ENCODE data around the gene CATSPERE. TPM values are rescaled to one million over a fixed set of nuclear protein-coding genes. Genes with fewer than 3 reads are reported as not detected.

Gene CATSPERE
- total RNA-seq, 1 experiment from 2014 or later: 0.14 TPM

DNA sequence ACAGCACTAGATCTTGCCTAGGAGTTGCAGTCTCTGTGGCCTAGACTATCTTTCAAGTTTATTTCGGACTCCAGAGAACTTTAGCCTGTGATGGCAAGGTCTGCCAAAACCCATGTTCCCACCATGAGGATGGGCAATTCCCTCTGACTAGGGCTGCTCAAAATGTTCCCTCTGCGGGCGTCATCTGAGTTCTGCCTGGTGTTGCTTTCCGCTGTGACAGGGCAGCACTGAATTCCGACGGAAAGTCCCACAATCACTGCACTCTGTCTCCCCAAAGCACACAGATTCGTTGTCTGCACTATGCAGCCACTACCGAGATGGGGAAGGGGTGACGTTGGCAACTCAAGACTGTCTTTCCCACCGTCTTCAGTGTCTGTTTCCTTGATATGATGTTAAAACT lies 75.2 kb downstream of the CATSPERE start:
- Mint-ChIP-seq H3K9me3 (ENCODE audit: unreplicated experiment) (peaks cover 11% of the 10 kb centered on the region), H3K27ac (ENCODE audit: unreplicated experiment) (no peak overlapping the region), H3K27me3 (ENCODE audit: insufficient read depth, unreplicated experiment) (peaks cover 11% of the 10 kb centered on the region), H3K4me3 (ENCODE audit: unreplicated experiment) (no peak overlapping the region), H3K36me3 (ENCODE audit: insufficient read depth, unreplicated experiment) (no peaks in the 10 kb centered on the region), H3K4me1 (ENCODE audit: low read depth, unreplicated experiment) (no peaks in the 10 kb centered on the region)
- no peak for DNase-seq
- ChIA-PET POLR2A (no interaction called here), CTCF (no interaction called here)
- H3K36me3 ChIP-seq (ENCODE audit: control insufficient read depth, insufficient read depth, low read length): no peaks in the 10 kb centered on the region
- no peaks in the 10 kb centered on the region for H3K4me1 ChIP-seq
- H3K9me3 ChIP-seq: peaks cover 4% of the 10 kb centered on the region; the same call in 1 of the 2 replicates
- H3K27me3 ChIP-seq (replicated peaks; ENCODE audit: control insufficient read depth, insufficient read depth, low read length): no peaks in the 10 kb centered on the region
- intact Hi-C loops (cut with micrococcal nuclease; ENCODE audit: unreplicated experiment): no loop called here
- BruUV-seq (replicated peaks): no TSS peak
- H3K4me3 ChIP-seq (ENCODE audit: low read depth, low read length): no peak overlapping the region
- no peak for TF ChIP-seq CTCF (IDR thresholded peaks at IDR 0.05; ENCODE audit: insufficient read depth in 1 of 2, low read depth in 1 of 2, low read length in 1 of 2, severe bottlenecking in 1 of 2, unreplicated experiment in 1 of 2)

- peaks cover 7% of the 10 kb centered on the region for H3K4me1 Mint-ChIP-seq (ENCODE audit: low read depth, unreplicated experiment)
These were observed 84.4 kb downstream of the CATSPERE start for GRCh38 chr1:244545511-244545910.

GRCh38 chr1:244548558-244549115 lies 87.6 kb downstream of the CATSPERE start:
- Histone ChIP-seq H3K27me3 (replicated peaks; ENCODE audit: control insufficient read depth, insufficient read depth, low read length) (no peaks in the 10 kb centered on the region), H3K4me1 (peaks cover 10% of the 10 kb centered on the region), H3K4me3 (ENCODE audit: low read depth, low read length) (no peak overlapping the region), H3K9me3 (peaks cover 15% of the 10 kb centered on the region), H3K36me3 (ENCODE audit: control insufficient read depth, insufficient read depth, low read length) (no peaks in the 10 kb centered on the region)
- no peak for TF ChIP-seq CTCF (IDR thresholded peaks at IDR 0.05; ENCODE audit: insufficient read depth in 1 of 2, low read depth in 1 of 2, low read length in 1 of 2, severe bottlenecking in 1 of 2, unreplicated experiment in 1 of 2)
- no peak overlapping the region for H3K27ac Mint-ChIP-seq (ENCODE audit: unreplicated experiment)
- intact Hi-C loops (cut with micrococcal nuclease; ENCODE audit: unreplicated experiment): no loop called here
- peaks cover 13% of the 10 kb centered on the region for H3K4me1 Mint-ChIP-seq (ENCODE audit: low read depth, unreplicated experiment)
- H3K27me3 Mint-ChIP-seq (ENCODE audit: insufficient read depth, unreplicated experiment): no peaks in the 10 kb centered on the region
- CTCF ChIA-PET: no interaction called here
- no TSS peak for BruUV-seq (replicated peaks)
- no peak overlapping the region for H3K4me3 Mint-ChIP-seq (ENCODE audit: unreplicated experiment)
- POLR2A ChIA-PET: no interaction called here
- DNase-seq: no peak
- peaks cover 48% of the 10 kb centered on the region for H3K9me3 Mint-ChIP-seq (ENCODE audit: unreplicated experiment)
- no peaks in the 10 kb centered on the region for H3K36me3 Mint-ChIP-seq (ENCODE audit: insufficient read depth, unreplicated experiment)

More at GRCh38 chr1:244545511-244545910, 84.4 kb downstream of the CATSPERE start:
- intact Hi-C loops (cut with micrococcal nuclease; ENCODE audit: unreplicated experiment): no loop called here
- Histone ChIP-seq H3K36me3 (ENCODE audit: control insufficient read depth, insufficient read depth, low read length) (no peaks in the 10 kb centered on the region), H3K4me1 (peaks cover 2% of the 10 kb centered on the region), H3K4me3 (ENCODE audit: low read depth, low read length) (no peak overlapping the region), H3K27me3 (replicated peaks; ENCODE audit: control insufficient read depth, insufficient read depth, low read length) (no peaks in the 10 kb centered on the region), H3K9me3 (peaks cover 11% of the 10 kb centered on the region)
- Mint-ChIP-seq H3K27ac (ENCODE audit: unreplicated experiment) (no peak overlapping the region), H3K36me3 (ENCODE audit: insufficient read depth, unreplicated experiment) (no peaks in the 10 kb centered on the region), H3K27me3 (ENCODE audit: insufficient read depth, unreplicated experiment) (no peaks in the 10 kb centered on the region), H3K9me3 (ENCODE audit: unreplicated experiment) (peaks cover 42% of the 10 kb centered on the region), H3K4me3 (ENCODE audit: unreplicated experiment) (no peak overlapping the region)
- BruUV-seq (replicated peaks): no TSS peak
- ChIA-PET CTCF (no interaction called here), POLR2A (no interaction called here)
- DNase-seq: no peak
- no peak for TF ChIP-seq CTCF (IDR thresholded peaks at IDR 0.05; ENCODE audit: insufficient read depth in 1 of 2, low read depth in 1 of 2, low read length in 1 of 2, severe bottlenecking in 1 of 2, unreplicated experiment in 1 of 2)
